ENCODE data around the gene CFAP68. TPM values are rescaled to one million over a fixed set of nuclear protein-coding genes. Genes with fewer than 3 reads are reported as not detected.

The CFAP68 gene
- total RNA-seq, 4 donors from 2014 or later, result 19.4 to 30.9 (median 24.6) TPM

DNA sequence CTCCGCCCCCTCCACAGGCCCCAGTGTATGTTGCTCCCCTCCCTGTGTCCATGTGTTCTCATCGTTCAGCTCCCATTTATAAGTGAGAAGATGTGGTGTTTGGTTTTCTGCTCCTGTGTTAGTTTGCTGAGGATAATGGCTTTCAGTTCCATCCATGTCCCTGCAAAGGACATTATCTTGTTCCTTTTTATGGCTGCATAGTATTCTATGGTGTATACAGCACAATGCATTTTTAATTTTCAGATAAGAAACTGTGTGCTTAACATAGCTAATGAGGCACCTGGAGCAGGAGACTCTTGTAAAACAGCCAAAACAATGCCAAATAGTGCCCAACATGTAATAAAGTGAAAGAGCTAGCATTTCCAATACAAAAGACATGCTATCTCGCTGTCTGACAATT lies 29.7 kb upstream of the CFAP68 start:
- TF ChIP-seq, protein P1, sequence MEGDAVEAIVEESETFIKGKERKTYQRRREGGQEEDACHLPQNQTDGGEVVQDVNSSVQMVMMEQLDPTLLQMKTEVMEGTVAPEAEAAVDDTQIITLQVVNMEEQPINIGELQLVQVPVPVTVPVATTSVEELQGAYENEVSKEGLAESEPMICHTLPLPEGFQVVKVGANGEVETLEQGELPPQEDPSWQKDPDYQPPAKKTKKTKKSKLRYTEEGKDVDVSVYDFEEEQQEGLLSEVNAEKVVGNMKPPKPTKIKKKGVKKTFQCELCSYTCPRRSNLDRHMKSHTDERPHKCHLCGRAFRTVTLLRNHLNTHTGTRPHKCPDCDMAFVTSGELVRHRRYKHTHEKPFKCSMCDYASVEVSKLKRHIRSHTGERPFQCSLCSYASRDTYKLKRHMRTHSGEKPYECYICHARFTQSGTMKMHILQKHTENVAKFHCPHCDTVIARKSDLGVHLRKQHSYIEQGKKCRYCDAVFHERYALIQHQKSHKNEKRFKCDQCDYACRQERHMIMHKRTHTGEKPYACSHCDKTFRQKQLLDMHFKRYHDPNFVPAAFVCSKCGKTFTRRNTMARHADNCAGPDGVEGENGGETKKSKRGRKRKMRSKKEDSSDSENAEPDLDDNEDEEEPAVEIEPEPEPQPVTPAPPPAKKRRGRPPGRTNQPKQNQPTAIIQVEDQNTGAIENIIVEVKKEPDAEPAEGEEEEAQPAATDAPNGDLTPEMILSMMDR (IDR thresholded peaks at IDR 0.05; ENCODE audit: low read depth), result no peak

DNA sequence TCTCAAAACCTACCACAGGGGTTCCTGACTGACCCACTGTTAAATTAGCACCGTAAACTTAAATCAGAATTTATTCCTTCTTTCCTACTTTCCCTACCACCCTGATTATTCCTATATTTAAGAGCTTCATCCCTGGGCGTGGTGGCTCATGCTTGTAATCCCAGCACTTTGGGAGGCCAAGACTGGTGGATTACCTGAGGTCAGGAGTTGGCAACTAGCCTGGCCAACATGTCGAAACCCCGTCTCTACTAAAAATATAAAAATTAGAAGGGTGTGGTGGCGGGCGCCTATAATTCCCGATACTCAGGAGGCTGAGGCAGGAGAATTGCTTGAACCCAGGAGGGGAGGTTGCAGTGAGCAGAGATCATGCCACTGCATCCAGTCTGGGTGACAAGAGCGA lies 28.3 kb upstream of the CFAP68 start:
- TF ChIP-seq, protein P1 (IDR thresholded peaks at IDR 0.05; ENCODE audit: low read depth), result no peak

DNA sequence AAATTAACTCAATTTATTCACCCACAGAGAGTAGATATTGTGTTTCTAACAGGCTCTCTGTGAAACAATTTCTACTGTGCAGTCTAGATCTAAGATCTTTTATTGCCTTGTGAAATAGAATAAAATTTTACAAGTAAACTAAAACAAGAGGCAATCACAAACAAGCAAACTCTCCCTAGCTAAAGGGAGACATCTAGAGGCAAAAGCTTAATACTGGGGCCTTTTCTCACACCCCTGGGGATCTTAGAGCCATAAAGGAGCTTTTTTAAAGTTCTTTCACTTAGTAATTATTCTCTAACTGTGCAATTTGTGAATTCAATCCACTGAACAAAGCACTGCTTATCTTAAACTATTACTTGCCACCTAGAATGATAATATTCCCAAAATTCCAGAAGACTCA lies 27.7 kb upstream of the CFAP68 start:
- TF ChIP-seq, protein P1 (IDR thresholded peaks at IDR 0.05; ENCODE audit: low read depth), result no peak

DNA sequence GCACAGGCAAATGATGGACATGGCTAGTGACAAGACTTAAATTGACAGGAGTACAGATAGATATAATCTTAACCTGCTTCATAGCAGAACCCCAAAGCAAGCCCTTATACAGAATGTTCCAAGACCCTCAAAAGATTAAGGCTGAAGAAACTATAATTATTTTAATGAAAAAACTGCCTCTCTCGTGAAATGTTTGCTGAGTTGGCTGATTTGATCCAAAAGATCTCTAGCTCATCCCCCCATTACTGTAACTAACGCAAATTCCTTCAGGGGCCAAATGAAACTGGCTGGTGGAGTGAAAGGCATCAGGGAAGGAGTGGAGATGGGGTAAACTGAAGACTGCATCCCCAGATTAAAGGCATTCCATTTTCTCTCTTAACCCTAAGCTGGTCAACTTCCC lies 27.2 kb upstream of the CFAP68 start:
- TF ChIP-seq, protein P1 (IDR thresholded peaks at IDR 0.05; ENCODE audit: low read depth), result no peak

DNA sequence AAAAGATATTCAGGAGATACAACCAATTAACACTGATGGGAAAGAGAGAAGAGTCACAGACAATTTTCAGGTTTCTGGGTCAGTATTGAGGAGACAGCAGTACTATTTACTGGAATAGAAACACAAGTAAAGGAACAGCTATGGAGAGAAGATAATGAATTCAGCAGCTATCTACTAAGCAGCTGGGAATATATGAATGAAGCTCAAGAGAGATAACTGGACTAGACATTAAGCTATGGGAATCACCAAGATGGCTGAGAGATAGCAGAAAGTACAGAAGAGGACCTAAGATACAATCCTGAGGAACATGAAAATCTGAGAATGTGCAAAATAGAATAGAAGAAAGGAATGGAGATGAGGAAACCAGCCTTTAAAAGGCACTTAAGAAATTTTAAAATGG lies 23.8 kb upstream of the CFAP68 start:
- TF ChIP-seq, protein P1 (IDR thresholded peaks at IDR 0.05; ENCODE audit: low read depth), result no peak

DNA sequence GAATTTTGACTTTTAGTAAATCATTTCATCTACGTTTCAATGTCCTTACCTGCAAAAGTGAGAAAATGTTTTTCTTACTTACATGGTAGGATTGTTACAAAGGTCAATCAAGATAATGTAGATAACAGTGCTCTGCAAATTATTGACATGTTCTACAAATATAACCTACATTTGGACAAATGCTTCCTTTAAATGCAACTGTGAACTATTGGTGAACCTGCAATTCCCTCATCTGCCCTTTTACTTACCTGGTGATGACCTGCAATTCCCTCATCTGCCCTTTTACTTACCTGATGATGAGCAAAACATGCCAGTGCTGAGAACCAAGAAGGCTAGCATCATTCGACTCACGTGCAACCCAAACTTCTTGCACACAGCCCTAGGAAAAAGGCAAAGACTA lies 19.1 kb upstream of the CFAP68 start:
- TF ChIP-seq, protein P1 (IDR thresholded peaks at IDR 0.05; ENCODE audit: low read depth), result no peak

DNA sequence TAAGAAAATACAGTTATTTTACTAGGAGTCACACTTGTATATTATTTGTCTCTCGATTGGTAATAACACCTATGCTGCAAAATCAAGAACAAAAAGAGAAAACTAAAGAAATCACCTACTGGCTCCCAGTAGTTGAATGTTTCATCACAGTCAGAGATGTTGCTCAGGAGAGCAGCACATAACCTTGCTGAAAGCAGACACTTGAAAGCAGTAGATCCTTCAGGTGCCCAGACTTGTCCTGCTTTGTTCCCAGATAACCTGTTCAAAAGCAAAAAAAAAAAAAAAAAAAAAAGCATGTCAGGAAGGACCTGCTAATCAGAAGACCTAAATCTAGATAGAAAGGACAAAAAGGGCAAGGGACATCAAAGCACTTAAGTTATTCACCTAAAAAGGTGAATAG lies 9.2 kb upstream of the CFAP68 start:
- TF ChIP-seq, protein P1 (IDR thresholded peaks at IDR 0.05; ENCODE audit: low read depth), result no peak

All from subcutaneous adipose tissue (tissue), 4 donors.